ENCODE data around the gene ABHD17A. TPM values are rescaled to one million over a fixed set of nuclear protein-coding genes. Genes with fewer than 3 reads are reported as not detected.

ABHD17A gene
- total and polyA plus RNA-seq, 2 donors (not counting 1 experiment from before 2014, with no cell fraction given): 23.0 to 74.5 TPM

DNA sequence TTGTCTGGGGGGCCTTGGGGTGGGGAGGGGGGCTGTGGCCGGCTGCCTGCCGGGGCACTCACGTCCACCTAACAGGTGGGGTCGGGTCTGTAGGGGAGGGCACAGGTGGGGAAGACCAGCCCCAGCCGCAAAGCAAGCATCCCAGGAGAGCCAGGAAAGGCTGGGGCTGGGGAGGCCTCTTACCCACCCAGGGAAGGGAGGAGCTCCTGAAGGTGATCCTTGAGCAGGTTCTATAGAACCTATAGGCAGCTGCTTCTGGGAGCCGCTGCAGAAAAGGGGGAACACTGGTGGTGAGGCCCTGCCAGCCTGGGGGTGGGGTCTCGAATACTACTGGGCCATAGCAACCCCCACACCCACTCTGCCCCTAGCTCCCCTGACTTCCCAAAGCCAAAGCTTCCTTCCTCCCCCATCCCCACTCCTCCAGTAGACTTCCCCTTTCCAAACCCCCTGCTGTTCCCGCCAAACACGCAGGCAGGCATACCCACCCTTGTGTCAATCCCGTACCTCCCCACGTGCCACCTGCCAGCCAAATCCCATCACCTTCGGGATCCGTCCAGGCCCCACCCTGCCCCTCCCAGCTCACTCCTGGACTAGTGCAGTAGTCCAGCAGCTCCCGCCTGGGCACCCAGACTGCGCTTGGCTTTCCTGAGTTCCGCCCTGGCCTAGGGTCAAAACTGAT, 27.5 kb downstream of the ABHD17A start:
- Histone ChIP-seq H3K36me3 (ENCODE audit: control insufficient read depth, insufficient read depth, low read length) (no peaks in the 10 kb centered on the region), H3K27me3 (ENCODE audit: control insufficient read depth, insufficient read depth, low read length) (no peaks in the 10 kb centered on the region), H3K27ac (ENCODE audit: insufficient read depth, low read length) (peak overlapping the region; percentile 83), H3K79me2 (ENCODE audit: control insufficient read depth, insufficient read depth, low read length) (peaks cover 88% of the 10 kb centered on the region), H3K4me2 (ENCODE audit: extremely low read depth, insufficient read depth, low read length) (peak overlapping the region; percentile 51), H3K9me3 (ENCODE audit: control insufficient read depth, insufficient read depth, low read depth, low read length) (no peaks in the 10 kb centered on the region), H3K9ac (ENCODE audit: insufficient read depth, low read length) (peak overlapping the region; percentile 58), H4K20me1 (ENCODE audit: control insufficient read depth, extremely low read depth, insufficient read depth, low read length) (no peaks in the 10 kb centered on the region), H3K4me3 (replicated peaks in 1 of 4; ENCODE audit: control extremely low read depth in 1 of 4, insufficient read depth in 1 of 4, low read depth in 3 of 4, low read length in 4 of 4) (peak overlapping the region in 1 of 4 experiments; percentile 43), H3K4me1 (ENCODE audit: control insufficient read depth, extremely low read depth, insufficient read depth, low read length) (peaks cover 48% of the 10 kb centered on the region), H2AFZ (ENCODE audit: low read length) (no peak overlapping the region)
- TF ChIP-seq EZH2 (IDR thresholded peaks at IDR 0.05; ENCODE audit: low read length, missing control alignments): no peak
- TF ChIP-seq, protein P1, sequence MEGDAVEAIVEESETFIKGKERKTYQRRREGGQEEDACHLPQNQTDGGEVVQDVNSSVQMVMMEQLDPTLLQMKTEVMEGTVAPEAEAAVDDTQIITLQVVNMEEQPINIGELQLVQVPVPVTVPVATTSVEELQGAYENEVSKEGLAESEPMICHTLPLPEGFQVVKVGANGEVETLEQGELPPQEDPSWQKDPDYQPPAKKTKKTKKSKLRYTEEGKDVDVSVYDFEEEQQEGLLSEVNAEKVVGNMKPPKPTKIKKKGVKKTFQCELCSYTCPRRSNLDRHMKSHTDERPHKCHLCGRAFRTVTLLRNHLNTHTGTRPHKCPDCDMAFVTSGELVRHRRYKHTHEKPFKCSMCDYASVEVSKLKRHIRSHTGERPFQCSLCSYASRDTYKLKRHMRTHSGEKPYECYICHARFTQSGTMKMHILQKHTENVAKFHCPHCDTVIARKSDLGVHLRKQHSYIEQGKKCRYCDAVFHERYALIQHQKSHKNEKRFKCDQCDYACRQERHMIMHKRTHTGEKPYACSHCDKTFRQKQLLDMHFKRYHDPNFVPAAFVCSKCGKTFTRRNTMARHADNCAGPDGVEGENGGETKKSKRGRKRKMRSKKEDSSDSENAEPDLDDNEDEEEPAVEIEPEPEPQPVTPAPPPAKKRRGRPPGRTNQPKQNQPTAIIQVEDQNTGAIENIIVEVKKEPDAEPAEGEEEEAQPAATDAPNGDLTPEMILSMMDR (conservative IDR thresholded peaks at IDR 0.05 in 1 of 2, IDR thresholded peaks at IDR 0.05 in 1 of 2; ENCODE audit: low read depth in 1 of 2, low read length in 2 of 2): no peak
- DNase-seq (ENCODE audit: low read depth in 2 of 2): no peak

DNA sequence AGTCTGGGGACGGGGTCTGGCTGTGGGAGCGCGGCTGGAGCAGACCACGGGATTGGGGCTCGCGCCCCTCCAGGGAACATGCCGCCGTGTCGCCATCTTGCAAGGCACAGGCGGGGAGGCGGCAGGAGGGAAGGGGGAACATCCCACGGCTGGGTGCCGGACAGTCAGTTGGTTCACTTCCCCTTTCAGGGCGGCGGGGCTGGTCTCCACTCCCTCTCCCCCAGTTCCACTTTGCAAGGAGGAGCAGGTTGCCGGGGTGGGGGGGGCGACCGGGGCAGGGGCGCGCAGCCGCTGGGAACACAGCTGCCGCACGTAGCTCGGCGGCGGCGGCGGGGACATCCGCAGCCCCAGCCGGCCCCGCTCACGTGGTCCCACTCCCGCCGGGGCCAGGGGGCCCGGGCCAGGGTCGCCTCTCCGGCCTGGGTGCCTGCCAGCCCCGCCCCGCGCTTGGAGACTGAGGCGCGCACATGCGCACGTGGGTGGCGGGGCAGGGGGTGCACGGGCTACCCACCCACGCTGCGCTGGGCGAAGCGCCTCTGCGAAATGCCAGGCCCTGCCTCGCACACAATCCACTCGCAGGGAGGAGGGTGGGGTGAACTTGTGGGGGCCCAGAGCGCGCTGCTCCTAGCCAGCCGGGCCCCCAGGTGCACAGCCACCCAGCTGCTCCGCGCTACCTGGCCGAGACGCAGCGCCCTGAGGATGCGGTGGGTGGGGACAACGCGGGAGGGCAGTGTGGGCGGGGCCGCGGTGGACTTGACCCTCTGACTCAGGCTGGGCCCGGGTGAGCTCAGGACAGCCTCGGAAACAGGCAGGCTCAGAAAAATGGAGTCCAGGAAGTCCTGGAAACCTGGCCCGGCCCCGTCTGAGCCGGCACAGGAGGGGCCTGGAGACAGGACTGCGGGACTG, 28.3 kb downstream of the ABHD17A start:
- Histone ChIP-seq H3K27me3 (ENCODE audit: control insufficient read depth, insufficient read depth, low read length) (no peaks in the 10 kb centered on the region), H3K9ac (ENCODE audit: insufficient read depth, low read length) (peak overlapping the region; percentile 70), H3K79me2 (ENCODE audit: control insufficient read depth, insufficient read depth, low read length) (peaks cover 82% of the 10 kb centered on the region), H3K4me3 (replicated peaks in 1 of 4; ENCODE audit: control extremely low read depth in 1 of 4, insufficient read depth in 1 of 4, low read depth in 3 of 4, low read length in 4 of 4) (peak overlapping the region; percentile 31 to 44 (median 42)), H3K27ac (ENCODE audit: insufficient read depth, low read length) (peak overlapping the region; percentile 92), H4K20me1 (ENCODE audit: control insufficient read depth, extremely low read depth, insufficient read depth, low read length) (no peaks in the 10 kb centered on the region), H3K9me3 (ENCODE audit: control insufficient read depth, insufficient read depth, low read depth, low read length) (no peaks in the 10 kb centered on the region), H2AFZ (ENCODE audit: low read length) (no peak overlapping the region), H3K4me2 (ENCODE audit: extremely low read depth, insufficient read depth, low read length) (peak overlapping the region; percentile 85), H3K36me3 (ENCODE audit: control insufficient read depth, insufficient read depth, low read length) (no peaks in the 10 kb centered on the region), H3K4me1 (ENCODE audit: control insufficient read depth, extremely low read depth, insufficient read depth, low read length) (peaks cover 54% of the 10 kb centered on the region)
- DNase-seq (ENCODE audit: low read depth in 2 of 2): peak; percentile 74 to 75
- TF ChIP-seq, protein P1 (conservative IDR thresholded peaks at IDR 0.05 in 1 of 2, IDR thresholded peaks at IDR 0.05 in 1 of 2; ENCODE audit: low read depth in 1 of 2, low read length in 2 of 2): no peak
- TF ChIP-seq EZH2 (IDR thresholded peaks at IDR 0.05; ENCODE audit: low read length, missing control alignments): no peak

DNA sequence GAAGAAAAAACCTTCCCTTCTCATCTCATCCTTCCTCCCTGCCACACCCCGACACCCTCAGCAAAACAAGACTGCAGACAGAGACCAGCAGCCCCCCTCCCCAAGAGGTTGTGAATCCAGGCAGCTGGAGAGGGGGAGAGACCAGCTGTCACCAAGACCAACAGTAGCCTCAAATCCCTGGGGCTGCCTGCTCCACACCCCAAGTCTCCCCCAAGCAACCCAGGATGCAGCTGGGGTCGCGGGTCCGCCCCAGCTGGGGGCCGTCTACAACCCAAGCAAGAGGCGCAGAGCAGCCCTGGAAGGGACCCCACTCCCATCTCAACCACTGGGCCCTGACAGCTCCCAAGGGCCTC, 29.0 kb downstream of the ABHD17A start:
- Histone ChIP-seq H3K27ac (ENCODE audit: insufficient read depth, low read length) (peak overlapping the region; percentile 92), H3K27me3 (ENCODE audit: control insufficient read depth, insufficient read depth, low read length) (no peaks in the 10 kb centered on the region), H3K9ac (ENCODE audit: insufficient read depth, low read length) (peak overlapping the region; percentile 70), H3K79me2 (ENCODE audit: control insufficient read depth, insufficient read depth, low read length) (peaks cover 75% of the 10 kb centered on the region), H3K4me3 (replicated peaks in 1 of 4; ENCODE audit: control extremely low read depth in 1 of 4, insufficient read depth in 1 of 4, low read depth in 3 of 4, low read length in 4 of 4) (peak overlapping the region; percentile 13 to 43 (median 28)), H3K36me3 (ENCODE audit: control insufficient read depth, insufficient read depth, low read length) (no peaks in the 10 kb centered on the region), H3K4me2 (ENCODE audit: extremely low read depth, insufficient read depth, low read length) (peak overlapping the region; percentile 85), H3K4me1 (ENCODE audit: control insufficient read depth, extremely low read depth, insufficient read depth, low read length) (peaks cover 53% of the 10 kb centered on the region), H4K20me1 (ENCODE audit: control insufficient read depth, extremely low read depth, insufficient read depth, low read length) (no peaks in the 10 kb centered on the region), H3K9me3 (ENCODE audit: control insufficient read depth, insufficient read depth, low read depth, low read length) (no peaks in the 10 kb centered on the region), H2AFZ (ENCODE audit: low read length) (no peak overlapping the region)
- DNase-seq (ENCODE audit: low read depth in 2 of 2): no peak
- TF ChIP-seq, protein P1 (conservative IDR thresholded peaks at IDR 0.05 in 1 of 2, IDR thresholded peaks at IDR 0.05 in 1 of 2; ENCODE audit: low read depth in 1 of 2, low read length in 2 of 2): no peak
- TF ChIP-seq EZH2 (IDR thresholded peaks at IDR 0.05; ENCODE audit: low read length, missing control alignments): no peak
